ENCODE results near the gene PITPNM3.

GRCh38 chr17:6452471-6453266 is 103.7 kb downstream of the PITPNM3 start:
- TF ChIP-seq POLR2A (IDR thresholded peaks at IDR 0.05) (no peak), CTCF (IDR thresholded peaks at IDR 0.05) (no peak)
